Spinal cord (tissue), 10 donors: ENCODE measurements around the gene PPFIBP1. TPM values are rescaled to one million over a fixed set of nuclear protein-coding genes. Genes with fewer than 3 reads are reported as not detected.
A peak's percentile ranks its signal among the peaks of the same experiment; 100 is the strongest.
"Not testable (repeated sequence)": the region's sequence is repeated elsewhere in the genome, so short reads cannot be mapped to it uniquely, and the experiment has no call there.

Experiments used
- DNase-seq, 6 donors: peaks; one replicate each; pipeline versions ENCODE4 v3.0.0 to v3.0.0-alpha.2; 2013 to 2015; ENCODE audit warnings: low spot score in 6 of 6, low read depth in 4 of 6
- H3K27ac ChIP-seq: one replicate; pipeline ENCODE4 v1.5.1; 2013; ENCODE audit warnings: low read depth, low read length, control low read depth
- H3K27me3 ChIP-seq: one replicate; pipeline ENCODE4 v1.6.1; 2013; ENCODE audit warnings: low read length; ENCODE audit not compliant: control insufficient read depth, insufficient read depth
- H3K36me3 ChIP-seq: one replicate; pipeline ENCODE4 v1.6.1; 2013; ENCODE audit warnings: low read length; ENCODE audit not compliant: control insufficient read depth, insufficient read depth
- H3K4me1 ChIP-seq: one replicate; pipeline ENCODE4 v1.6.1; 2013; ENCODE audit warnings: low read length; ENCODE audit not compliant: control insufficient read depth, insufficient read depth
- H3K4me3 ChIP-seq: one replicate; pipeline ENCODE4 v1.5.1; 2013; ENCODE audit warnings: low read depth, low read length, control low read depth
- H3K9me3 ChIP-seq: one replicate; pipeline ENCODE4 v1.6.1; 2013; ENCODE audit warnings: low read length; ENCODE audit not compliant: control insufficient read depth, insufficient read depth
- WGBS: methylation state at CpG from one replicate; pipeline ENCODE4 v1.1.5; 2013; ENCODE audit warnings: missing lambda C conversion rate; ENCODE audit not compliant: insufficient coverage; 5-methylcytosine and 5-hydroxymethylcytosine counted together
- polyA plus RNA-seq, 2 donors: library from polyadenylated mRNA; unstranded; fragments of 120-200 nt; gene quantifications; one replicate each; pipeline ENCODE4 v1.2.1, GENCODE V29; 2013; ENCODE audit not compliant: insufficient read length in 2 of 2
- total RNA-seq, 2 donors: library from RNA; depleted of rRNA in 1 of 2; stranded (reverse); fragments of 120-200 nt in 1 of 2; fragments of >200 nt in 1 of 2; gene quantifications; one replicate each; pipeline versions ENCODE4 v1.2.3 to v1.2.4, GENCODE V29; 2013 to 2014
- donor health status: healthy.

Gene PPFIBP1
- total and polyA plus RNA-seq, 4 donors: 30.2 to 246 (median 83.7) TPM

- H3K4me3 ChIP-seq: no peak overlapping the region
- no peaks in the 10 kb centered on the region for H3K36me3 ChIP-seq
- H3K9me3 ChIP-seq: no peaks in the 10 kb centered on the region
- no CpG with 5 or more reads among the region's 4 CpGs for WGBS
- no peaks in the 10 kb centered on the region for H3K27me3 ChIP-seq
- no peak overlapping the region for H3K27ac ChIP-seq
- DNase-seq: no peak
- H3K4me1 ChIP-seq: no peaks in the 10 kb centered on the region
These were observed 100.6 kb downstream of the PPFIBP1 start for GRCh38 chr12:27624586-27624985.

DNA sequence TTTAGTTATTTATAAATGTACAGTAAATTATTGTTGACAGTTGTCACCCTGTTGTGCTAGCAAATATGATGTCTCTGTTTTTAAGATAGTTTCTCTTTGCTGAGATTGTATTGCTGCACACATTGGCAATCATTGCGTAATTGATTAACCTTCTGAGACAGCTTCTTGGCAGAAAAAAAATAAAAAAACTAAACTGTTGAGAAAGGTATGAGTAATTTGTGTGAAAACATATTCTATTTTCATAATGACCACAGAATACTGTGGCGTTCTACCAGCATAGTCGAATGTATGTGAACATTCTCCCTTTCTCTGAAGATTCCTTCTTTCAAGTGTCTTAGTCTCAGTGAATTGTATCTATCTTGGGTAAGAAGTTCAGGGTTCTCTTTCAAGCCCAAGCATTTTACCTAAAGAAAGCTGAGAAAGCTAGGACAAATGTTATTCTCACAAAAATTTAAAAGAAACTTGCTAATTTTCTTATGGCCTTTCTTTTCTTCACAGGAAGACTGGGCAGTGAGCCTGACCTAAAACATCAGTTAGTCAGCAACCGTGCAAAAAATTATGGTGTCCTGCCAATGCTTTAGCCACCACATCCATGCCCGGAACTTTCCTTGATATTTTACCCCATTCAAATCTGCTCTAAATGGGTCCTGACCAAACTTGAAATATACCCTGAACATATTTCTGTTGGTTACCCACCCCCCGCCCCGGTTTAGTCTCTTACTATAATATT is 103.3 kb downstream of the PPFIBP1 start:
- Histone ChIP-seq H3K27me3 (no peaks in the 10 kb centered on the region), H3K36me3 (no peaks in the 10 kb centered on the region), H3K27ac (no peak overlapping the region), H3K9me3 (no peaks in the 10 kb centered on the region), H3K4me3 (no peak overlapping the region), H3K4me1 (no peaks in the 10 kb centered on the region)
- no peak for DNase-seq
- 78% methylated on average over 2 of the region's 7 CpGs for WGBS

DNA sequence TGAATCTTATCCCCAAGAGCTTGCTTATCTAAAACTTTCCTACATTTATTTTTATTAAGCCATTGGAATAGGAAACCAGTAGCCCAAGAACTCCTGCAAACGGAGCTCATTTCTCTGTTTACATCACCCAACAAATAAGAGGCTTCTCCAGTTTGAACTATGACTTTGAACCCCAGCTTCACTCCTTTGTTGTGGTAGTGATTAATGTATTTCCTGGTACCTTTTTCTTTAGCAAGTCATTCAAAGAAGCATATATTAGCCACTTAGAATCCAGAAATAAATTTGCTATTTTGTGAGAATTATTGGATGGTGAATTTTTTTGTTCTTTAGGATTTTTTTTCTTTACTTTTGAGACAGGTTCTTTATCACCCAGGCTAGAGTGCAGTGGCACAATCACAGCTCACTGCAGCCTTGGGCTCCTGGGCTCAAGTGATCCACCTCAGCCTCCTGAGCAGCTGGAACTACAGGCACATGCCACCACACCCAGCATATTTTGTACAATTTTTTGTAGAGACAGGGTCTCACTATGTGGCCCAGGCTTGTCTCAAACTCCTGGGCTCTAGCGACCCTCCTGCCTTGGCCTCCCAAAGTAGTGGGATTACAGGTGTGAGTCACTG is 104.0 kb downstream of the PPFIBP1 start:
- not testable (repeated sequence) for H3K4me1 ChIP-seq

GRCh38 chr12:27630219-27630618 is 106.2 kb downstream of the PPFIBP1 start:
- DNase-seq, H3K4me3 ChIP-seq, H3K36me3 ChIP-seq, H3K4me1 ChIP-seq, H3K9me3 ChIP-seq, H3K27me3 ChIP-seq, H3K27ac ChIP-seq: not testable (repeated sequence)
- no CpG with 5 or more reads among the region's 2 CpGs for WGBS

More for the DNA sequence above, 104.0 kb downstream of the PPFIBP1 start:
- no CpG with 5 or more reads among the region's 2 CpGs for WGBS
- H3K27ac ChIP-seq, H3K9me3 ChIP-seq, H3K36me3 ChIP-seq, H3K4me3 ChIP-seq, H3K27me3 ChIP-seq, DNase-seq: not testable (repeated sequence)

GRCh38 chr12:27631365-27631764 is 107.4 kb downstream of the PPFIBP1 start:
- Histone ChIP-seq H3K4me1 (no peaks in the 10 kb centered on the region), H3K4me3 (no peak overlapping the region), H3K27ac (no peak overlapping the region), H3K9me3 (no peaks in the 10 kb centered on the region), H3K27me3 (no peaks in the 10 kb centered on the region), H3K36me3 (no peaks in the 10 kb centered on the region)
- no peak for DNase-seq
- WGBS: no CpG with 5 or more reads among the region's 5 CpGs

- H3K27me3 ChIP-seq: no peaks in the 10 kb centered on the region
- no peak for DNase-seq
- no CpG with 5 or more reads among the region's 2 CpGs for WGBS
- H3K4me1 ChIP-seq: no peaks in the 10 kb centered on the region
- H3K9me3 ChIP-seq: no peaks in the 10 kb centered on the region
- no peak overlapping the region for H3K27ac ChIP-seq
- H3K36me3 ChIP-seq: no peaks in the 10 kb centered on the region
- no peak overlapping the region for H3K4me3 ChIP-seq
These were observed 107.9 kb downstream of the PPFIBP1 start for GRCh38 chr12:27631813-27632491.

DNA sequence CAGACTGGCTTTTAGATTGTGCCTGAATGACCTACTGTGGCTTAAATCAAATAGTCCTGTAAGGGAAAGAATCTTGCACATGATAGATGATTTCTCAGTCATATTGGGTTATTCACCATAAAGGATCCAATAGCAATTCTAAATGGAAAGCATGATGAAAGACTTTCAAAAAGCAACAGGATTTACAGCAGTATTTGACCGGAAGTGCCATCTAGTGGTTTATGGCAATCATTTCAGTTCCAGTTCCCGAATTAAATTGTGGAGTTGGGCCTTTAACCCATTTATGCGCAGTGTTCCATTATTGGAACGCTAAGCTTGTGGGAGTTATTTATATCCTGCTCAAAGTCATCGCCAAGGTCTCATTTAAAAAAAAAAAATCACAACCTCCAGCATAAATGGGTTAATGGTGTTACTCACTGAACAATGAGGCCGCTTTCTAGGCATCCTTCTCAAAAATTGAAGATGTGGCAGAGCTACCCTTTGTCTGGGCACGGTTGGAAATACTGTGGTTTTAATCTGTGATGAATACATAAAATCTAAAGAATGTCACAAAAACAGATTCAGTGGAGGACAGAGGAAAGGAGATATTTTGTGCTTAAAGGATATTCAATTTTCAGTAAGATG is 111.5 kb downstream of the PPFIBP1 start:
- Histone ChIP-seq H3K36me3 (no peaks in the 10 kb centered on the region), H3K4me1 (no peaks in the 10 kb centered on the region), H3K27ac (no peak overlapping the region), H3K27me3 (no peaks in the 10 kb centered on the region), H3K4me3 (no peak overlapping the region), H3K9me3 (no peaks in the 10 kb centered on the region)
- 100% methylated on average over 1 of the region's 7 CpGs for WGBS
- peak in 4 of 6 donors; percentile 18 to 82 (median 42) for DNase-seq

GRCh38 chr12:27636569-27636968 is 112.6 kb downstream of the PPFIBP1 start:
- H3K27ac ChIP-seq, H3K4me1 ChIP-seq, H3K9me3 ChIP-seq, H3K36me3 ChIP-seq, H3K27me3 ChIP-seq, DNase-seq, H3K4me3 ChIP-seq: not testable (repeated sequence)
- WGBS: 98% methylated on average over 3 of the region's 4 CpGs

- H3K9me3 ChIP-seq: no peaks in the 10 kb centered on the region
- H3K36me3 ChIP-seq: no peaks in the 10 kb centered on the region
- no peak for DNase-seq
- no peak overlapping the region for H3K27ac ChIP-seq
- H3K4me3 ChIP-seq: no peak overlapping the region
- no CpG with 5 or more reads among the region's 1 CpG for WGBS
- no peaks in the 10 kb centered on the region for H3K27me3 ChIP-seq
- no peaks in the 10 kb centered on the region for H3K4me1 ChIP-seq
These were observed 113.5 kb downstream of the PPFIBP1 start for GRCh38 chr12:27637524-27637923.
